ENCODE results near the gene KRTAP2-3. TPM values are rescaled to one million over a fixed set of nuclear protein-coding genes. Genes with fewer than 3 reads are reported as not detected.
"Not testable (repeated sequence)": the region's sequence is repeated elsewhere in the genome, so short reads cannot be mapped to it uniquely, and the experiment has no call there.

The KRTAP2-3 gene
- total RNA-seq, 3 donors from 2014 or later (not counting 1 experiment from before 2014, with no cell fraction given) = not detected

DNA sequence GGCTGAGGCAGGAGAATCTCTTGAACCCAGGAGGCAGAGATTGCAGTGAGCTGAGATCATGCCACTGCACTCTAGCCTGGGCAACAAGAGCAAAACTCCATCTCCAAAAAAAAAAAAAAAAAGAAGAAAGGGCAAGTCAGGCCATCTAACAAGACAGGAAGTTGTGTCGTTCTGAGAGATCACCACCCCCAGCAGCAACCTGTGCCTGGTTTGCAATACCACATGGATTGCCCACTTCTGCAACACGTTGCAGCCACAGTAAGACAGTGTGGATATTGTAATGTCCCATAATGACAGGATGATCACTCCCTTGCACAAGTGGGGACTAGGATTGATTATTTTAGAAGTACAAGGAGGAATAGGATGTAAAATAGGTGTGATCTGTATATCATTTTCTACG, 9.1 kb upstream of the KRTAP2-3 start:
- Mint-ChIP-seq H3K27me3 (ENCODE audit: low read depth in 2 of 2) (peaks cover 0 to 4% of the 10 kb centered on the region in 2 donors), H3K36me3 (no peaks in the 10 kb centered on the region), H3K4me3 (no peak overlapping the region), H3K4me1 (no peaks in the 10 kb centered on the region), H3K9me3 (no peaks in the 10 kb centered on the region), H3K27ac (no peak overlapping the region)
- TF ChIP-seq, protein P1, sequence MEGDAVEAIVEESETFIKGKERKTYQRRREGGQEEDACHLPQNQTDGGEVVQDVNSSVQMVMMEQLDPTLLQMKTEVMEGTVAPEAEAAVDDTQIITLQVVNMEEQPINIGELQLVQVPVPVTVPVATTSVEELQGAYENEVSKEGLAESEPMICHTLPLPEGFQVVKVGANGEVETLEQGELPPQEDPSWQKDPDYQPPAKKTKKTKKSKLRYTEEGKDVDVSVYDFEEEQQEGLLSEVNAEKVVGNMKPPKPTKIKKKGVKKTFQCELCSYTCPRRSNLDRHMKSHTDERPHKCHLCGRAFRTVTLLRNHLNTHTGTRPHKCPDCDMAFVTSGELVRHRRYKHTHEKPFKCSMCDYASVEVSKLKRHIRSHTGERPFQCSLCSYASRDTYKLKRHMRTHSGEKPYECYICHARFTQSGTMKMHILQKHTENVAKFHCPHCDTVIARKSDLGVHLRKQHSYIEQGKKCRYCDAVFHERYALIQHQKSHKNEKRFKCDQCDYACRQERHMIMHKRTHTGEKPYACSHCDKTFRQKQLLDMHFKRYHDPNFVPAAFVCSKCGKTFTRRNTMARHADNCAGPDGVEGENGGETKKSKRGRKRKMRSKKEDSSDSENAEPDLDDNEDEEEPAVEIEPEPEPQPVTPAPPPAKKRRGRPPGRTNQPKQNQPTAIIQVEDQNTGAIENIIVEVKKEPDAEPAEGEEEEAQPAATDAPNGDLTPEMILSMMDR (IDR thresholded peaks at IDR 0.05) = no peak
- H3K9me3 ChIP-seq (ENCODE audit: control insufficient read depth, insufficient read depth, low read length) = no peaks in the 10 kb centered on the region
- DNase-seq (no peak), ATAC-seq (no peak)
- no peak overlapping the region for H3K27ac ChIP-seq (ENCODE audit: low read length)
- no peaks in the 10 kb centered on the region for H3K27me3 ChIP-seq (ENCODE audit: control insufficient read depth, insufficient read depth, low read length)
- WGBS (ENCODE audit: insufficient coverage) = 41% methylated on average over 3 of the region's 3 CpGs
- H3K4me1 ChIP-seq (ENCODE audit: control insufficient read depth, insufficient read depth, low read length) = no peaks in the 10 kb centered on the region
- no peaks in the 10 kb centered on the region for H3K36me3 ChIP-seq (ENCODE audit: control insufficient read depth, insufficient read depth, low read length)
- intact Hi-C loops (cut with micrococcal nuclease) = no loop called here
- no peak overlapping the region for H3K4me3 ChIP-seq (ENCODE audit: low read length)

DNA sequence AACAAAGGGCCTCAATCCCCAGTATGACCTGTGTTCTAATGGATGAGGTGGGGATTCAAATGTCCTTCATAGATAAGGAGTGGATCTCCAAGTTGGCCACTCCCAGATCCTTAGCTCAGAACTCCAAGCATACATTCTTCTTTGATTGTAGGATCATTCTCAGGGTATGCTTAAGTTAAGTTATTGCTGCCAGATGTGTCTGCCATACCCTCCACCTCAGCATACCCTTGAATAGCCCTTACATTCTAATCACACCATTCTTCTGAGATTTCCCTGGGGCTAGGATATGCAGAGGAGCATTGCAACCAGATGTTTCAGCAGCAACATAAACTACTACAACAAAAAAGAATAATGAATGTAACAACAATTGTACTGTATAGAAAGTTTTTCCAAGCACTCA, 7.4 kb upstream of the KRTAP2-3 start:
- TF ChIP-seq, protein P1 (IDR thresholded peaks at IDR 0.05) = no peak
- Mint-ChIP-seq H3K27me3 (ENCODE audit: low read depth in 2 of 2) (peaks cover 0 to 3% of the 10 kb centered on the region in 2 donors), H3K27ac (no peak overlapping the region), H3K36me3 (no peaks in the 10 kb centered on the region), H3K4me3 (no peak overlapping the region), H3K4me1 (no peaks in the 10 kb centered on the region), H3K9me3 (no peaks in the 10 kb centered on the region)
- intact Hi-C loops (cut with micrococcal nuclease) = no loop called here
- no peaks in the 10 kb centered on the region for H3K4me1 ChIP-seq (ENCODE audit: control insufficient read depth, insufficient read depth, low read length)
- ATAC-seq = no peak
- H3K9me3 ChIP-seq (ENCODE audit: control insufficient read depth, insufficient read depth, low read length) = no peaks in the 10 kb centered on the region
- no peak overlapping the region for H3K4me3 ChIP-seq (ENCODE audit: low read length)
- H3K27ac ChIP-seq (ENCODE audit: low read length) = no peak overlapping the region
- no peaks in the 10 kb centered on the region for H3K36me3 ChIP-seq (ENCODE audit: control insufficient read depth, insufficient read depth, low read length)
- no peak for DNase-seq
- no peaks in the 10 kb centered on the region for H3K27me3 ChIP-seq (ENCODE audit: control insufficient read depth, insufficient read depth, low read length)

DNA sequence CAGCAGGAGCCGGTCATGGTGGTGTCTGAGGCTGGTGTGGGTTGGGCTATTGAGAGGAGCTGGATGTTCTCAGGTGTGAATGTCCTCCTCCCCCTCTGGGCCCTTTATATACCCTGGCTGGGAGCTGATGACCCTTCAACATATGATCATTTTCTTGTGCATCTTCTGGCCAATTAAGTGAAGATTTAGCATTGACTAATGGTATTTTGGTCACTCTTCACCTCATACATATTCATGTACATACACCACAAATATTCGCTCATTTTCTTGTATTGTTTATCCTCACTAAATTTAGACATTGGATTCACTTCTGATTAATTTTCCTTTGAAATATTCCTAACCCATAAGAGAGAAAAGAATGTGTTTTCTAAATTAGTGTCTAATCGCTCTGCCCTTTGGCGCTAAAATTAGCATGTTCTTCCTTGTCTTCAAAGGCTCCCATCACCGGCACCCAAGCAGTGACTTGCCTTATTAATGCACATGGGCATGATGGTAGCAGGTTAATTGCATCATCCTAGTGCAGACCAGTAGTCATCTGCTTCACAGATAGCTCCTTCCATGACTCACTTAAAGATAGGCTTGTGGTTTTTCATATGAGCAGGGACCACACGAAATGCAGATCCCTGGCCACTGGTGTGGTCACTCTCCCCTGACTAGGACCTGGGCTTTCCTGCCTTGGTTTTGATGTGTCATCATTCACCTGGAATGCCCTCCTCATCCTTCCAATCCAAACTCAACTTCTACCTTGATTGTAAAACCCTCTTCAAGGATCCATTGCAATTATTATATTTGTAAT, 6.1 kb upstream of the KRTAP2-3 start, which contains the start of gene KRTAP2-4:
Gene KRTAP2-4 (minus strand): TSS at position 51 of the 796 bp plus-strand sequence. CDS start 34 bp downstream, at position 17.
- no peaks in the 10 kb centered on the region for H3K9me3 Mint-ChIP-seq
- ATAC-seq (no peak), DNase-seq (no peak)
- Histone ChIP-seq H3K36me3 (ENCODE audit: control insufficient read depth, insufficient read depth, low read length) (no peaks in the 10 kb centered on the region), H3K4me3 (ENCODE audit: low read length) (no peak within 1 kb of the TSS), H3K9me3 (ENCODE audit: control insufficient read depth, insufficient read depth, low read length) (no peaks in the 10 kb centered on the region), H3K27me3 (ENCODE audit: control insufficient read depth, insufficient read depth, low read length) (no peaks in the 10 kb centered on the region), H3K4me1 (ENCODE audit: control insufficient read depth, insufficient read depth, low read length) (no peaks in the 10 kb centered on the region), H3K27ac (ENCODE audit: low read length) (no peak within 1 kb of the TSS)
- TF ChIP-seq, protein P1 (IDR thresholded peaks at IDR 0.05) = no peak
- H3K4me1 Mint-ChIP-seq = no peaks in the 10 kb centered on the region
- H3K27ac Mint-ChIP-seq = no peak within 1 kb of the TSS
- WGBS (ENCODE audit: insufficient coverage) = 86% methylated on average over 5 of the region's 6 CpGs
- H3K36me3 Mint-ChIP-seq = no peaks in the 10 kb centered on the region
- no peak within 1 kb of the TSS for H3K4me3 Mint-ChIP-seq
- intact Hi-C loops (cut with micrococcal nuclease) = no loop called here
- peaks cover 0 to 6% of the 10 kb centered on the region in 2 donors for H3K27me3 Mint-ChIP-seq (ENCODE audit: low read depth in 2 of 2)

DNA sequence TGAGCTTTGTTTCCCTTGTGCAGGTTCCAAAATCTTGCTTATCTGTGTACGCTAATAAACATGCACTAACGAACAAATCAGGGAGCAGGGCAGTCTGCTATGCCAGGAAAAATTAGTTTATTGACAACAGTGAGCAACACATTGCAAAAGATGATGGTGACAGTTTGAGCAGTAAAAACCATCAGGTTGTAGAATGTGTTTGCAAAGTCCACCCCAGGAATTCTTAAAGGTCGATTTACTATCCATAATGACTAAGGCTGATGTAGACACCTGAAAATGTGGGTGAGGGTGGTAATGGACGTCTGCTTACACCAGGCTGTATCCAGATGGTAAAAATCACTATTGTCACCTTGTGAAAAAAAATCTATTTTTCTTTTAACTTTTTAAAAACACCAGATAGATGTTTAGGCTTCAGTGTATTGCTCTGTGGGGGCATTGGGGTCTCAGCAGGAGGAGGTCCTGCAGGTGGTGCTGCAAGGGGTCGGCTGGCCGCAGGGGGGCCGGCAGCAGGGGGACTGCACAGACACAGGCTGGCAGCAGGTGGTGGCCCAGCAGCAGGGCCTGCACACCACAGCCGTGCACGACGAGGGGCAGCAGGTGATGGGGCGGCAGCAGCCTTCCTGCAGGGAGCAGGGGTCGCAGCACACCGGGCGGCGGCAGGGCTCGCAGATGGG, 5.2 kb upstream of the KRTAP2-3 start:
- H3K9me3 Mint-ChIP-seq; H3K27ac Mint-ChIP-seq; H3K4me1 Mint-ChIP-seq; H3K36me3 Mint-ChIP-seq; H3K4me3 ChIP-seq (ENCODE audit: low read length); H3K9me3 ChIP-seq (ENCODE audit: control insufficient read depth, insufficient read depth, low read length); intact Hi-C loops (cut with micrococcal nuclease); H3K36me3 ChIP-seq (ENCODE audit: control insufficient read depth, insufficient read depth, low read length); H3K27me3 ChIP-seq (ENCODE audit: control insufficient read depth, insufficient read depth, low read length); H3K4me3 Mint-ChIP-seq; ATAC-seq; H3K27ac ChIP-seq (ENCODE audit: low read length); H3K4me1 ChIP-seq (ENCODE audit: control insufficient read depth, insufficient read depth, low read length); DNase-seq: not testable (repeated sequence)
- peaks cover 5 to 15% of the 10 kb centered on the region in 2 donors for H3K27me3 Mint-ChIP-seq (ENCODE audit: low read depth in 2 of 2)
- 84% methylated on average over 3 of the region's 16 CpGs for whole genome bisulfite sequencing (ENCODE audit: insufficient coverage)

Data from natural killer cell (primary cell).